ENCODE data around the gene PCDHGA8.

The PCDHGA8 gene

GRCh38 chr5:141434006-141434405 is 41.6 kb downstream of the PCDHGA8 start:
- DNase-seq (ENCODE audit: low spot score): no peak

GRCh38 chr5:141437221-141437620 is 44.8 kb downstream of the PCDHGA8 start:
- no peak for DNase-seq (ENCODE audit: low spot score)

- DNase-seq (ENCODE audit: low spot score): no peak
Measured at GRCh38 chr5:141439411-141440141, 47.1 kb downstream of the PCDHGA8 start.

- DNase-seq (ENCODE audit: low spot score): no peak
Measured at GRCh38 chr5:141440341-141440740, 47.9 kb downstream of the PCDHGA8 start.

GRCh38 chr5:141441571-141442170 is 49.2 kb downstream of the PCDHGA8 start:
- no peak for DNase-seq (ENCODE audit: low spot score)

Measured in globus pallidus (tissue), 1 donor.